Measurements from ENCODE around the gene ARRDC3. TPM values are rescaled to one million over a fixed set of nuclear protein-coding genes. Genes with fewer than 3 reads are reported as not detected.

Gene ARRDC3
- total RNA-seq, 1 donor from 2014 or later = 26.3 TPM

- Histone ChIP-seq H3K27ac (peak overlapping the region; percentile 100), H3K27me3 (no peaks in the 10 kb centered on the region), H3K4me3 (peak overlapping the region in 1 of 2 donors; percentile 62), H3K4me1 (peaks cover 9% of the 10 kb centered on the region), H3K36me3 (no peaks in the 10 kb centered on the region), H3K9me3 (no peaks in the 10 kb centered on the region)
- TF ChIP-seq POLR2AphosphoS5 (IDR thresholded peaks at IDR 0.05; ENCODE audit: insufficient read depth in 1 of 2, low read depth in 1 of 2) = peak in 1 of 2 donors; percentile 74
- TF ChIP-seq POLR2A (IDR thresholded peaks at IDR 0.05) = no peak
- peak; percentile 88 to 99 (median 98) for TF ChIP-seq CTCF (IDR thresholded peaks at IDR 0.05)
- DNase-seq (ENCODE audit: extremely low spot score in 2 of 2) = no peak
- intact Hi-C loops (cut with DNase I) = loop anchor here (5.0 to 10.0 kb wide), 4 partner anchors 103 to 450 kb away; no protein-coding TSS in a partner anchor
Observed at GRCh38 chr5:91384671-91385430, 1.7 kb upstream of the ARRDC3 start.

- intact Hi-C loops (cut with DNase I) = loop anchor here (5.0 to 10.0 kb wide), 4 partner anchors 102 to 449 kb away; no protein-coding TSS in a partner anchor
- no peak for TF ChIP-seq CTCF (IDR thresholded peaks at IDR 0.05)
- no peak for TF ChIP-seq POLR2A (IDR thresholded peaks at IDR 0.05)
- no peak for TF ChIP-seq POLR2AphosphoS5 (IDR thresholded peaks at IDR 0.05; ENCODE audit: insufficient read depth in 1 of 2, low read depth in 1 of 2)
Observed at GRCh38 chr5:91383956-91384300, 811 bp upstream of the ARRDC3 start.

GRCh38 chr5:91382530-91383026, 539 bp downstream of the ARRDC3 start:
- no peaks in the 10 kb centered on the region for H3K9me3 ChIP-seq
- intact Hi-C loops (cut with DNase I) = loop anchor here (5.0 to 10.0 kb wide), 4 partner anchors 100 to 448 kb away; no protein-coding TSS in a partner anchor
- no peak for DNase-seq (ENCODE audit: extremely low spot score in 2 of 2)
- TF ChIP-seq CTCF (IDR thresholded peaks at IDR 0.05) (no peak), POLR2A (IDR thresholded peaks at IDR 0.05) (no peak), POLR2AphosphoS5 (IDR thresholded peaks at IDR 0.05; ENCODE audit: insufficient read depth in 1 of 2, low read depth in 1 of 2) (no peak)
- H3K36me3 ChIP-seq = peaks cover 0 to 8% of the 10 kb centered on the region in 2 donors
- no peaks in the 10 kb centered on the region for H3K27me3 ChIP-seq
- H3K27ac ChIP-seq = peak overlapping the region; percentile 100
- H3K4me3 ChIP-seq = peak overlapping the region; percentile 62 to 83
- H3K4me1 ChIP-seq = peaks cover 23% of the 10 kb centered on the region

More at GRCh38 chr5:91383956-91384300, 811 bp upstream of the ARRDC3 start:
- H3K36me3 ChIP-seq = no peaks in the 10 kb centered on the region
- peak overlapping the region; percentile 100 for H3K27ac ChIP-seq
- H3K4me3 ChIP-seq = peak overlapping the region; percentile 62 to 83
- no peaks in the 10 kb centered on the region for H3K9me3 ChIP-seq
- H3K27me3 ChIP-seq = no peaks in the 10 kb centered on the region
- peaks cover 10% of the 10 kb centered on the region for H3K4me1 ChIP-seq
- DNase-seq (ENCODE audit: extremely low spot score in 2 of 2) = no peak

GRCh38 chr5:91381774-91382359, 1.2 kb downstream of the ARRDC3 start:
- Histone ChIP-seq H3K4me3 (peak overlapping the region; percentile 62 to 83), H3K27ac (peak overlapping the region; percentile 100), H3K9me3 (no peaks in the 10 kb centered on the region), H3K36me3 (peaks cover 0 to 10% of the 10 kb centered on the region in 2 donors), H3K4me1 (peaks cover 31% of the 10 kb centered on the region), H3K27me3 (no peaks in the 10 kb centered on the region)
- intact Hi-C loops (cut with DNase I) = loop anchor here (5.0 to 10.0 kb wide), 4 partner anchors 100 to 447 kb away; no protein-coding TSS in a partner anchor
- TF ChIP-seq POLR2AphosphoS5 (IDR thresholded peaks at IDR 0.05; ENCODE audit: insufficient read depth in 1 of 2, low read depth in 1 of 2) = peak in 1 of 2 donors; percentile 90
- peak in 1 of 2 donors; percentile 28 for TF ChIP-seq POLR2A (IDR thresholded peaks at IDR 0.05)
- no peak for TF ChIP-seq CTCF (IDR thresholded peaks at IDR 0.05)
- no peak for DNase-seq (ENCODE audit: extremely low spot score in 2 of 2)
